ENCODE results near the gene LYRM4.

GRCh38 chr6:5290097-5290496 lies 29.3 kb upstream of the LYRM4 start:
- TF ChIP-seq CTCF (IDR thresholded peaks at IDR 0.05) (no peak), EZH2 (IDR thresholded peaks at IDR 0.05; ENCODE audit: borderline replicate concordance, insufficient read depth, low read depth, low read length, poor library complexity, severe bottlenecking) (no peak)
